HepG2 (cell line): ENCODE measurements around the gene LAP3. TPM values are rescaled to one million over a fixed set of nuclear protein-coding genes. Genes with fewer than 3 reads are reported as not detected.

ENCODE experiments used
- ATF5 ChIP-seq: sonication (generic); formaldehyde crosslinking; IDR thresholded peaks from 2 replicates; pipeline ENCODE4 v1.4.0; 2020; ENCODE audit warnings: mild to moderate bottlenecking, low read depth, missing genetic modification reagents
- ETV5 ChIP-seq: IDR thresholded peaks from 2 replicates; pipeline ENCODE4 v1.6.1; 2018; ENCODE audit warnings: missing biosample characterization, missing genetic modification reagents, inconsistent platforms, borderline replicate concordance
- HDAC2 ChIP-seq: sonication (generic); formaldehyde crosslinking; IDR thresholded peaks from 2 replicates; pipeline ENCODE4 v1.4.0; 2020; ENCODE audit warnings: missing genetic modification reagents
- IRF2 ChIP-seq: IDR thresholded peaks from 2 replicates; pipeline ENCODE4 v1.6.1; 2018; ENCODE audit warnings: missing genetic modification reagents, missing compliant biosample characterization
- KDM5A ChIP-seq: fragments of 200-600 bp; sonication (generic); IDR thresholded peaks from 2 replicates; pipeline ENCODE4 v1.7.0; 2018; ENCODE audit warnings: antibody characterized with exemption, mild to moderate bottlenecking, low read length, borderline replicate concordance
- MAZ ChIP-seq, 2 experiments: sonication (generic) in 1 of 2; formaldehyde crosslinking in 1 of 2; IDR thresholded peaks; 2 replicates each; pipeline versions ENCODE4 v1.5.0 to v1.6.1; 2012 to 2020; ENCODE audit warnings: low read depth in 2 of 2, mild to moderate bottlenecking in 2 of 2, borderline replicate concordance in 1 of 2, improper control_type of control experiment in 1 of 2, low read length in 1 of 2, missing genetic modification reagents in 1 of 2, moderate library complexity in 1 of 2
- MIER3 ChIP-seq: IDR thresholded peaks from 2 replicates; pipeline ENCODE4 v1.6.1; 2016; ENCODE audit warnings: missing compliant biosample characterization, borderline replicate concordance
- MYNN ChIP-seq: sonication (generic); formaldehyde crosslinking; IDR thresholded peaks from 2 replicates; pipeline ENCODE4 v1.4.0; 2020; ENCODE audit warnings: mild to moderate bottlenecking, low read depth, missing genetic modification reagents
- NFE2 ChIP-seq: sonication (generic); formaldehyde crosslinking; IDR thresholded peaks from 2 replicates; pipeline ENCODE4 v1.4.0; 2020; ENCODE audit warnings: missing genetic modification reagents
- NPAS2 ChIP-seq: sonication (generic); formaldehyde crosslinking; IDR thresholded peaks from 2 replicates; pipeline ENCODE4 v1.8.0; 2022; ENCODE audit warnings: mild to moderate bottlenecking, missing genetic modification reagents, borderline replicate concordance
- TAF1 ChIP-seq: sonication (generic); formaldehyde crosslinking; IDR thresholded peaks from 2 replicates; pipeline ENCODE4 v1.4.0; 2020; ENCODE audit warnings: missing genetic modification reagents
- THYN1 ChIP-seq: sonication (generic); formaldehyde crosslinking; IDR thresholded peaks from 2 replicates; pipeline ENCODE4 v1.8.1; 2023; ENCODE audit warnings: low read depth, mild to moderate bottlenecking, moderate library complexity, missing genetic modification reagents, borderline replicate concordance
- TOPORS ChIP-seq: sonication (generic); formaldehyde crosslinking; IDR thresholded peaks from 2 replicates; pipeline ENCODE4 v1.8.0; 2023; ENCODE audit warnings: mild to moderate bottlenecking, missing genetic modification reagents
- TRIM24 ChIP-seq: sonication (generic); formaldehyde crosslinking; IDR thresholded peaks from 2 replicates; pipeline ENCODE4 v1.8.0; 2022; ENCODE audit warnings: mild to moderate bottlenecking, missing genetic modification reagents
- ZMAT3 ChIP-seq: sonication (generic); formaldehyde crosslinking; conservative IDR thresholded peaks from 2 replicates; pipeline ENCODE4 v1.7.0; 2021; ENCODE audit warnings: missing genetic modification reagents
- ZMYM2 ChIP-seq: sonication (generic); formaldehyde crosslinking; IDR thresholded peaks from 2 replicates; pipeline ENCODE4 v1.8.0; 2022; ENCODE audit warnings: mild to moderate bottlenecking, missing genetic modification reagents
- ZNF354B ChIP-seq: sonication (generic); formaldehyde crosslinking; IDR thresholded peaks from 2 replicates; pipeline ENCODE4 v1.8.0; 2022; ENCODE audit warnings: mild to moderate bottlenecking, missing genetic modification reagents
- ZNF362 ChIP-seq: sonication (generic); formaldehyde crosslinking; IDR thresholded peaks from 2 replicates; pipeline ENCODE4 v1.4.0; 2020; ENCODE audit warnings: missing genetic modification reagents, mild to moderate bottlenecking, borderline replicate concordance
- ZNF75D ChIP-seq: sonication (generic); formaldehyde crosslinking; IDR thresholded peaks from 2 replicates; pipeline ENCODE4 v1.8.1; 2023; ENCODE audit warnings: missing genetic modification reagents, mild to moderate bottlenecking, borderline replicate concordance
- ZNF777 ChIP-seq: sonication (generic); formaldehyde crosslinking; IDR thresholded peaks from 2 replicates; pipeline ENCODE4 v1.4.0; 2020; ENCODE audit warnings: missing genetic modification reagents
- ZSCAN5A ChIP-seq: sonication (generic); formaldehyde crosslinking; IDR thresholded peaks from 2 replicates; pipeline ENCODE4 v1.8.0; 2022; ENCODE audit warnings: mild to moderate bottlenecking, missing genetic modification reagents, borderline replicate concordance
- polyA plus RNA-seq, 8 experiments: library from polyadenylated mRNA; depleted of rRNA in 3 of 8; stranded (reverse) in 7 of 8; unstranded in 1 of 8; fragments of >200 nt; fragmentation: Illumina TruSeq in 4 of 8; extraction: Trizol in 4 of 8; gene quantifications; 2 replicates each; pipeline versions ENCODE4 v1.2.1 to v1.2.3, GENCODE V29; 2011 to 2016; ENCODE audit warnings: low read depth in 4 of 8, missing spikeins in 1 of 8, mixed read lengths in 1 of 8; ENCODE audit not compliant: insufficient read depth in 1 of 8
- total RNA-seq, 5 experiments: library from RNA; depleted of rRNA; stranded (reverse); fragments of >200 nt; fragmentation: Illumina TruSeq; extraction: Trizol; gene quantifications; 2 replicates each; pipeline ENCODE4 v1.2.3, GENCODE V29; 2016; ENCODE audit warnings: low read depth in 1 of 5
- TF ChIP-seq, protein P1 (sequence below): sonication (generic); formaldehyde crosslinking; IDR thresholded peaks from 2 replicates; pipeline ENCODE4 v1.4.0; 2020; ENCODE audit warnings: mild to moderate bottlenecking, missing genetic modification reagents
- TF ChIP-seq, protein P2 (sequence below): sonication (generic); formaldehyde crosslinking; IDR thresholded peaks from 2 replicates; pipeline ENCODE4 v1.5.1; 2020; ENCODE audit warnings: mild to moderate bottlenecking, missing genetic modification reagents, borderline replicate concordance

Gene LAP3
- total and polyA plus RNA-seq, 2 of the 13 experiments (the other 11 are each of a cell fraction or from before 2014, with no cell fraction given): 106 to 125 TPM

DNA sequence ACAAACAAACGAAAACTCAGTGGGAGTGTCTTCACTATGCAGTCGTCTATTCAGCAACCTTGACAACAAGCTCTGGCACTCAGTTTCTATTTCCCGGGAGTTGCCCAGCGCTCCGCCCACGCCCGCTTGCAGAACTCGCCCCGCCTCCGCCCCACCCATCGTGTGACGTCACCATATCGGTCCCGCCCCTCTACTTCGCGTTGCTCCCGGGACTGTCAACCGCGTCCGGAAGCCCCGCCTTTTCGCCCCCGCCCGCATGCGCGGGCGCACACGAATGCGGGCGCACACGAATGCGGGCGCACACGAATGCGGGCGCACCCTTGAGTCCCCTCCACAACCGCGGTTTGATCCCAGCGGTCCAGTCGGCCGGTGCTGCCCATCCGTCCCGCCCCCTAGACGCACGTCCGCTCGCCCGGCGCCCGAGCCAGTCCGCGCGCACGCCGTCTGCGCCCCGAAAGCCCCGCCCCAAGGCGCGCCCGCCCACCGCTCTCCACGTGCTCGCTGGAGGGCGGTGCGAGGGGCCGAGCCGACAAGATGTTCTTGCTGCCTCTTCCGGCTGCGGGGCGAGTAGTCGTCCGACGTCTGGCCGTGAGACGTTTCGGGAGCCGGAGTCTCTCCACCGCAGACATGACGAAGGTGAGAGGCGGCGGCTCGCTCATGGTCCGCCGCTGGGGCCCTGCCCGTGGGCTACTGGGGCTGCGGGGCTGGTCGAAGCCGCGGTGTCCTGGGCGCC is at the start of gene LAP3 (continued):
- TF ChIP-seq ETV5 (CRISPR knock-in tag) (peak; percentile 75), MIER3 (CRISPR knock-in tag) (peak; percentile 50; the same call in 1 of the 2 replicates), HDAC2 (CRISPR knock-in tag) (peak; percentile 55; the same call in 1 of the 2 replicates), NPAS2 (CRISPR knock-in tag) (no peak), ZNF354B (CRISPR knock-in tag) (no peak), MYNN (no peak), ATF5 (CRISPR knock-in tag) (no peak; the same call in 1 of the 2 replicates), KDM5A (peak; percentile 50; the same call in 1 of the 2 replicates), ZMAT3 (CRISPR knock-in tag) (peak; percentile 83), TRIM24 (CRISPR knock-in tag) (0 out of 2 replicates have a peak, but pooled peaks have one; percentile 12), TOPORS (peak; percentile 94), ZNF777 (CRISPR knock-in tag) (peak; percentile 49; the same call in 1 of the 2 replicates), ZSCAN5A (CRISPR knock-in tag) (peak; percentile 64; the same call in 1 of the 2 replicates), ZNF75D (CRISPR knock-in tag) (peak; percentile 57; the same call in 1 of the 2 replicates), MAZ (IDR thresholded peaks at IDR 0.05; ENCODE audit: borderline replicate concordance, low read depth, low read length) (peak; percentile 95), MAZ (CRISPR knock-in tag; IDR thresholded peaks at IDR 0.05; ENCODE audit: low read depth) (peak; percentile 85), THYN1 (0 out of 2 replicates have a peak, but pooled peaks have one; percentile 53), NFE2 (CRISPR knock-in tag) (no peak), TAF1 (CRISPR knock-in tag) (peak; percentile 89), IRF2 (peak; percentile 70; the same call in 1 of the 2 replicates), ZMYM2 (CRISPR knock-in tag) (0 out of 2 replicates have a peak, but pooled peaks have one; percentile 45), ZNF362 (CRISPR knock-in tag) (peak; percentile 16; the same call in 1 of the 2 replicates)
- TF ChIP-seq, protein P1, sequence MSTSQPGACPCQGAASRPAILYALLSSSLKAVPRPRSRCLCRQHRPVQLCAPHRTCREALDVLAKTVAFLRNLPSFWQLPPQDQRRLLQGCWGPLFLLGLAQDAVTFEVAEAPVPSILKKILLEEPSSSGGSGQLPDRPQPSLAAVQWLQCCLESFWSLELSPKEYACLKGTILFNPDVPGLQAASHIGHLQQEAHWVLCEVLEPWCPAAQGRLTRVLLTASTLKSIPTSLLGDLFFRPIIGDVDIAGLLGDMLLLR (CRISPR knock-in tag): peak; percentile 88; the same call in 1 of the 2 replicates
- TF ChIP-seq, protein P2, sequence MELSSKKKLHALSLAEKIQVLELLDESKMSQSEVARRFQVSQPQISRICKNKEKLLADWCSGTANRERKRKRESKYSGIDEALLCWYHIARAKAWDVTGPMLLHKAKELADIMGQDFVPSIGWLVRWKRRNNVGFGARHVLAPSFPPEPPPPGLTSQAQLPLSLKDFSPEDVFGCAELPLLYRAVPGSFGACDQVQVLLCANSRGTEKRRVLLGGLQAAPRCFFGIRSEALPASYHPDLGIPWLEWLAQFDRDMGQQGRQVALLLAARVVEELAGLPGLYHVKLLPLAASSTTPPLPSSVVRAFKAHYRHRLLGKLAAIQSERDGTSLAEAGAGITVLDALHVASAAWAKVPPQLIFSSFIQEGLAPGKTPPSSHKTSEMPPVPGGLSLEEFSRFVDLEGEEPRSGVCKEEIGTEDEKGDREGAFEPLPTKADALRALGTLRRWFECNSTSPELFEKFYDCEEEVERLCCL: no peak
